NCI-H2227 treated with DMSO at 0.1 percent for 48 hours (cell line): Measurements from ENCODE around the gene BOK.
A peak's percentile ranks its signal among the peaks of the same experiment; 100 is the strongest.

Experiments used
- DNase-seq: peaks from one replicate; lab custom pipeline; 2025; lab: John Stamatoyannopoulos, UW

Gene BOK

GRCh38 chr2:241538838-241539615 lies 19.5 kb upstream of the BOK start:
- DNase-seq = no peak

GRCh38 chr2:241539616-241540374 lies 18.8 kb upstream of the BOK start:
- DNase-seq = no peak

- DNase-seq = no peak
These were observed 18.2 kb upstream of the BOK start for GRCh38 chr2:241540401-241540770.

GRCh38 chr2:241540771-241541561 lies 17.6 kb upstream of the BOK start:
- DNase-seq = peak; percentile 47

- DNase-seq = no peak
These were observed 16.8 kb upstream of the BOK start for GRCh38 chr2:241541564-241542277.

- DNase-seq = no peak
These were observed 16.3 kb upstream of the BOK start for GRCh38 chr2:241542278-241542605.

- DNase-seq = no peak
These were observed 13.4 kb upstream of the BOK start for GRCh38 chr2:241545106-241545505.

GRCh38 chr2:241545523-241546473 lies 12.7 kb upstream of the BOK start:
- no peak for DNase-seq

GRCh38 chr2:241546771-241547498 lies 11.6 kb upstream of the BOK start:
- DNase-seq = no peak

GRCh38 chr2:241547781-241548450 lies 10.6 kb upstream of the BOK start:
- DNase-seq = no peak

- no peak for DNase-seq
These were observed 10.1 kb upstream of the BOK start for GRCh38 chr2:241548451-241548835.

GRCh38 chr2:241550616-241551580 lies 7.6 kb upstream of the BOK start:
- DNase-seq = no peak

- DNase-seq = no peak
These were observed 6.9 kb upstream of the BOK start for GRCh38 chr2:241551599-241551997.

GRCh38 chr2:241551998-241552737 lies 6.4 kb upstream of the BOK start:
- DNase-seq = no peak

GRCh38 chr2:241553512-241553830 lies 5.1 kb upstream of the BOK start:
- DNase-seq = no peak

GRCh38 chr2:241553981-241554380 lies 4.6 kb upstream of the BOK start:
- no peak for DNase-seq

GRCh38 chr2:241554610-241555322 lies 3.8 kb upstream of the BOK start:
- no peak for DNase-seq
